ENCODE results near the gene KLHL40.

KLHL40 gene

GRCh38 chr3:42690766-42691680 is 5.7 kb downstream of the KLHL40 start:
- ATAC-seq = no peak
- no peak for DNase-seq

DNA sequence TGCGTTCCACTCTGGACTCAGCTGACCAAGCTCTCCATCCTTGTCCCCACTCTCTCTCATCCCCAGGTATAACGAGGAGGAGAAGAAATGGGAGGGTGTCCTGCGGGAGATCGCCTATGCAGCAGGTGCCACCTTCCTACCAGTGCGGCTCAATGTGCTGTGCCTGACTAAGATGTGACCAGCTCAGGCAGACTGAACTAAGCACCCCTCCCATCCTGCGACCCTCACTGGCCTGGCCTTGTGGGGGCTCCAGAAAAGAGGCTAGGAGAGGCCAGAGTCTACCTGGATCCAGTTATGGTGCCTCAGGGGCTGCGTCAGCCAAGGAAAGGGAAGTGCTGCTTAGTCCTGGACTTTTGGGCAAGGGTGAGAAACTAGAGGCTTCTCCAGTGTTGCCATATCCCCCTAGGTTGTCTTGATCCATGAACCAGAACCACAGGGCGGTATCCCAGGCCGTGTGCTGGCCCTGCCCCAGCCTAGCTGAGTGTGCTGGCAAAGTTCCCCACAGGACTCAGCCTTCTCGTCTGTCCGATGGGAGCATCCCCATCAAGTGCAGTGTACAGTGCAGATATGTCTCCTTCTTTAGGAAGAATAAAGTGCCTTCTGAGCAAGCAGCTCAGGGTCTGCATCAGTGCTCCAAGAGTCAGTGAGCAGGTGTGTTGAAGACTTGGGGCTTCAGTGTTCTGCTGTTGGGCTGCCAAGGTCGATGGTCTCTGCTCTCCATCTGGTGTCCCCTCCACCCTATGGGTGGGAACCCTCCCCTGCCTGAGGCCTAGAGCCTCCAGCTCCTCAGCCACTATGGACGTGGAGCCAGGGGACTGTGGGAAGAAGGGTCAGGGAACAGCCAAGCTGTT is 6.7 kb downstream of the KLHL40 start:
- no peak for ATAC-seq
- no peak for DNase-seq

DNA sequence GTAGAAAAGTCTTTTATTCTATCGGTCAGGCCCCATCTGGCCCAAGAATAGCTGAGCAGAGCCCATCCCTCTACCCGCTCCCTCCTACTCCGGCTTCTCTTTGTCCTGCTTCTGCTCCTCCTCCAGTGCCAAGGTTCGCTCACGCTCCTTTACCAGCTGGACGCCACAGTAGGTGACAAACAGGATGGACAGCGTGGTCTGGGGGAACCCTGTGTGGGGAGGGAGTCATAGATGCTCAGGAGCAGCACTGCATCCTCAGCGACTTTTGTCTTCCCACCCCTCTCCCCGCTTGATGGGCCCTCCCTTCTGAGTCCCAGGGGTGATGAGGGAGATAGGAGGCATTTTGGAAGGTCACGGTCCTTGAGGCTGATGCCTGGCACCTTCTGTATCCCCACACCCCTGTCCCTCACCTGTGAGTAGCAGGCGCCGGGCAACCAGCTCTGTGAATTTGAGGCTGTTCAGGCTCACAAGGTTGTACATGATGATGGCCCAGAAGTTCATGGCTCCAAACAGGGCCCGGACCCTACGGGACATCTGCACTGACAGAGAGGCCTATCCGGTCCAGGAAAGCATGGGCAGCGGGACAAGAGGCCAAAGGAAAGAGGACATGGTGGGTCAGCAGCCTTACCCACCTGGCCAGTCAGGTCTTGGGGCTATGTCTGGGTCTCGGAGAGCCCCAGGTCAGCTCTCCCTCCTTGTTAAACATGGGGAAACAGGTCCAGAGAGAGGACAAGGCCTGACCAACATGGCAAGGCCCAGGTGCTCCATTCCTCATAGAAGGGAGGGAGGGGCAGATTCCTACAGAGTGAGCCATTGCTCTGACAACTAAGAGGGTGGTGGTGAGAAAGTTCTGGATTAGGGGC is 7.6 kb downstream of the KLHL40 start:
- ATAC-seq = no peak
- no peak for DNase-seq

- DNase-seq = no peak
- no peak for ATAC-seq
These were observed 8.2 kb downstream of the KLHL40 start for GRCh38 chr3:42693530-42693930.

DNA sequence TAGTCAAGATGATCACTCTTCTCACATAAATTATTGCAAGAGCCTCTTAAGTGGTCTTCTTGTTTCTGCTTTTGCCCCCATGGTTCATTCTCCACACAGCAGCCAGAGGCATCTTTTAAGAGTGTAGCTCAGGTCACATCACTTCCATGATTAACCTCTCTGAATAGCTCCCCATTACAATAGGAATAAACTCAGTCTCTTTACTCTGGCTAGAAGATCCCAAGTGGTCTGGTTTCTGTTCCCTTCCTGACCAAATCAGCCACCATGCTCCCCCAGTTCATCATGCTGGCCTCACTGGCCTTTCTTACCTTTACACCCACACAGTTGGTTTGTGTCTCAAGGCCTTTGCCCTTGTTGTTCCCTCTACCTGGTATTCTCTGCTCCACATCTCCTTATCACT is 9.0 kb downstream of the KLHL40 start:
- ATAC-seq (no peak), DNase-seq (no peak)

GRCh38 chr3:42696356-42697288 is 11.3 kb downstream of the KLHL40 start:
- DNase-seq (no peak), ATAC-seq (no peak)

GRCh38 chr3:42697289-42698051 is 12.1 kb downstream of the KLHL40 start:
- DNase-seq (no peak), ATAC-seq (no peak)

DNA sequence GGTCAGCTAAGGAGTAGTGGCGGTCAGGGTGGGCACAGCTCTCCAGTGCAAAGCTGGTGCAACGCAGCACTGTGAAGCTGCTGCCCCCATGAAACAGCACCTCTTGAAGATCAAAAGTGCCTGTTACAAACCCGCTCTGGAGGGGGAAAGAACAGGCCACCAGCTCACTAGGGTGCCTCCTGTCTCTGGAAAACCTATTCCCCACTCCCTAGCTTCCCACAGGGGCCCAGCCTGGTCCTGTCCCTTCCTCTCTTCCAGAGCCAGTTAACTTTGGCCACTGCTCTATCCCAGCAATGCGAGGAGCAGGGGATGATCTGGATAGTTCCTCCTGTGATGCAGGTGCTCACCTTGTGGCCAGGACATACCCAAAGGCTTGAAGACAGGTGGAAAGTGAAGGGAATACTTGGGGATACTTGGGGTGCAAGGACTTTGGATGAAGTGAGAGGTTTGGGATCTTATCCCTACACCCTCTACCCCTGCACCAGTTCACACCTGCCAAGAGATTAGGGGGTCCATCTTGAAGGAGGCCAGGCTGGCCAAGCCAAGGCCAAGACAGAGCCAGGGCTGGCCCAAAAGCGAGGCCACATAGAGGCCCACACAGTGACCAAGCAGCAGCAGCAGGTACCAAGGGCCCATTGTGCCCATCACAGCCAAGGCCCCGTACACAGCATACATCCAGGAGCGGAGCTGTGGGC is 13.0 kb downstream of the KLHL40 start:
- DNase-seq (no peak), ATAC-seq (no peak)

DNA sequence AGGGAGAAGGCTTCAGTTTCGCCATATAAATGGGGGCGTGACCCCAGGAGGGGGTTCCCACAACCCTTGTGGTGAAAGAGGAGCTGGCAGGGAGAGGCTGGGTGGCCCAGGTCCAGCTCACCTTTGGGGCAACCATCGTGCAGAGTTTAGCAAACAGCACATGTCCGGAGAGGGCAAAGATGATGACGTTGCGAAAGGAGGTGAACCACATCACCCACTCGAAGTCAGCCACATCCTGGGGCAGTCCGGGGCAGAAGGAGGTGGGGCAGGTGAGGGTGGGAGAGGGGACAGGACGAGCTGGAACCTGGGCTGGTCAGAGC is 13.5 kb downstream of the KLHL40 start:
- DNase-seq (peak; percentile 14), ATAC-seq (no peak)

DNA sequence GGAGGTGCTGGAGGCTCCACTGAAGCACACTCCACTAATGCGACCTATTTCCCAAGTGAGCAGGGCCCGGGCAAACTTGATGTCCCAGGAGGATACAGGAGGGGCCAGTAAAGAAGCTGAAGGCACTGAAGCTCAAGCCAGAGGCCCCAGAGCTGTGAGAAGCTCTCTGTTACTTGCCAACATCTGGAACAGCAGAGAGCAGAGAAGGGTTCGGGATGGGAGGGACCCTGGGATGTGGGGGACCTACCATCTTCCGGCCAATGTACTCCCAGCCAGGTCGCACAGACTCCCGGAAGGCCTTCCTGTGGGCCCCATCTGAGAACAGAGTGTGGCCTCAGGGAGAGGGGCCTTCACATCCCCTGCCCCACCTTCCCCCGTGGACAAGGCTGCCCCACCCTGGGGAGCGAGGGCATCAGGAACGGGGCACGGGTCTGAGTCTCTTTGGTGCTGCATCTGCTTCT is 14.2 kb downstream of the KLHL40 start:
- no peak for ATAC-seq
- DNase-seq = no peak

GRCh38 chr3:42700366-42701288 is 15.3 kb downstream of the KLHL40 start:
- no peak for ATAC-seq
- DNase-seq = no peak

DNA sequence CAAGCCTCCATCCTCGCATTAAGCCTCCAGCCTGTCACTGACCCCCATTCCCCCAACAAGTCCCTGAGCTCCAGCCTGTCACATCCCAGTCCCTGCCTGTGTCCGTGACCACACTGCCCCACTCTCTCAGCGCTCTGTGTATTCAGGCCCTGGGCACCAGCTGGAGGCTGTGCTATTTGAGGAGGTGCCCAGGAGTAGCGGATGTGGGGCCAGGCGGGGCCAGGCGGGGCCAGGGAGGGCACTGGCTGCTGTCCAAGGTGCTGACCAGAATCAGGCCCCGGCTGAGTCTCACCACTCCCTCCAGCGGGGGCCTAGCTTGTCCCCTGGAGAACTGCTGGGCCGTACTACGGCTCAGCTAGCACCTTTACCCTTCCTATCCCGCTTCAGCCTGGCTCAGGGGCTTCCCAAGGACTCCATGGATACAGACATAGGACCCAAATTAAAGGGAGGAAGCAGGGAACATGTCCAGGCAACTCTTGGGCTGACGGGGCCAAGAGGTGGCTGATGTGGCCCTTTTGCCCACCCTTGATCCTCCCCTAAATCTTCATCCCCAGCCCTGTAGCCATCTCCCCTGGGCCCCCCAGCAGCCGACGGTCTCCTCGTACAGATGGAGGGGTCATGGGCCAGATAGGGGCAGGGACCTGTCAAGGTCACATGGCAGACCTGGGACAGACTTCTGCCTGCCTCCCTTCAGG is 16.2 kb downstream of the KLHL40 start:
- ATAC-seq (peak; percentile 67), DNase-seq (peak; percentile 73)

DNA sequence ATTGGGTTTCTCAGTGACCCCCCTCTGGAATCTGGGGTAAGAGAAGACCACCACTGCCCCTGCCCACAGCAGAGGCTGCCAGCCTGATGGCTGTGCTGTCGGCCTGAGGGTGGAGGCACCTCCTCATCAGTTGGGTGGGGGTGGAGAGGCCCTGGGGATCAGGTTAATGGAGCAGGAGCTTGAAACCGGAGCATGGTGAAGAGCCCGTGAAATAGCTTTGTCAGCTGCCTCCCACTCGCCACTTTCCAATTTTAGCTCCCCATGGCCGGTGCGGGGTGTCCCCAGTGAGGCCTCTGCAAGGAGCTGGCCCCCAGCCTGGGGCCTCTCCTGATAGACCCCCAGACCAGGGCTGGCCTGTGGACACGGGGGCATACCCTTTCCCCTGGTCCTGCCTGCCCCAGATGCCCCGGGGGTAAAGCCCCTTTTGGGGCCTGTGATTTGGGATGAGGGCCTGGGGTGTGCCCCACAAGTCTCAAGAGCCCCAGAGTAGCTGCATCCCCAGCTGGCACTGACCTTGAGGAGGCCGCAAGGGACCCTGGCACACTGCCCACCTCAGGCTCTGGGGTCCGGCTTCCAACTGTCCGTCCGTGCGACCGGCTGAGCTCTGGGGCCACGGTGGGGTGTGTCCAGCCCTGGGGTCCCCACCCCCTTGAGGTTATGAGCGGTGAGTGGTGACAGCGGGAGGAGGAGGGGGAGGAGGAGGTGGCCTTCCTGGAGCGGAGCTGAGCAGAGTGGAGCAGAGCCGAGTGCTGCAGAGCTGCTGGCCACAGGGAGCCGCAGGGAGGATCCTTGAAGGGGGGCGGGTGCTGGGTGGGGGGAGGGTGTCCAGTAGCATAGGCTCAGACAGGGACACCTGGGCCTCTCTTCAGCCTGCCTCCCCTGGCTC is 17.0 kb downstream of the KLHL40 start, which contains the start of gene HHATL:
HHATL (minus strand) TSS at position 733 of the 886 bp plus-strand sequence. CDS start 1,972 bp downstream, outside the sequence.
- DNase-seq = no peak

DNA sequence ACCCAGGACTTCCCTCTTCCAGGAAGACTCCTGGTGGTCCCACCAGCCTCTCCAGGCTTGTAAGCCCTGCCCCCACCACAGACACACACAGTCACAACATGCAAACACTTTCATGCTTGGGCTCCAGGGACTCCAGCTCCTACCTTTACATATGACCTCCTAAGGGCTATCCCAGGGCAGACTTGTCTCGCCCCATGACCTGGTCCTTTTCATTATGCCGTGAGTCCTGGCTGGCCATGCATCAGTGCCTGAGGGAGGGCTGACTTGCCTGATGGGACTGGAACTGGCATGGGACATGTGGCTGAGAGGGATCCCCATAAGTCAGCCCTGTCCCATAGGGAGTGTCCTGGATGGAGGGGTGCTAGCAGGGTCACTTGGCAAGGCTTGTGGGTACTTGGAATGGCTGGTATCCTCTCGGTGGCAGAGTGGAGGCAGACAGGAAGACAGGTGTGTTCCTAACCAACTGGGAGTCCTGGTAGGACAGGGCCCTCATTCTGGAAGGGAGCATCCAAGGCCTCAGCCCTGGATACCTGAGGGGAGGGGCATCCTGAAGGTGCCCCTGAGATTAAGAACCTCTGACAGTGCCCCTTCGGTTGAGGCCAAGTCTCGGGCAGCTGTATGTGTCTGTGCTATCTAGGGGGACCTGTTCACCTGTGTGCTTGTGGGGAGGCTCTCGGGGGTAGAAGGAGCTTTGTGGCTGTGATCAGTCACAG is 17.8 kb downstream of the KLHL40 start:
- ATAC-seq = no peak

More for the DNA sequence above, 17.0 kb downstream of the KLHL40 start, which contains the start of gene HHATL:
- no peak for ATAC-seq

GRCh38 chr3:42703695-42704025 is 18.3 kb downstream of the KLHL40 start:
- DNase-seq (no peak), ATAC-seq (no peak)

More for the DNA sequence above, 17.8 kb downstream of the KLHL40 start:
- DNase-seq = no peak

Measured in stimulated activated naive CD8-positive, alpha-beta T cell treated with anti-CD3 and anti-CD28 coated beads, Interleukin-15, Interleukin-2, amounts not matched to agents 100 U/mL and 50 U/mL, for 24 hours (primary cell).